H9 (cell line): ENCODE data around the gene ZER1. TPM values are rescaled to one million over a fixed set of nuclear protein-coding genes. Genes with fewer than 3 reads are reported as not detected.

Experiments
- DNase-seq: peaks from one replicate; pipeline ENCODE4 v3.0.0-alpha.2; 2017
- H2AFZ ChIP-seq: one replicate; pipeline ENCODE4 v1.6.1; 2013; ENCODE audit warnings: mild to moderate bottlenecking, low read length, control low read depth, moderate library complexity
- H2AK5ac ChIP-seq: 2 replicates; pipeline ENCODE4 v1.6.1; 2013; ENCODE audit warnings: low read length, control low read depth, mixed read lengths; ENCODE audit not compliant: insufficient read length
- H2BK120ac ChIP-seq: one replicate; pipeline ENCODE4 v1.6.1; 2013; ENCODE audit warnings: low read depth, mild to moderate bottlenecking, low read length, control low read depth, inconsistent platforms; ENCODE audit not compliant: poor library complexity, severe bottlenecking
- H2BK12ac ChIP-seq: 2 replicates; pipeline ENCODE4 v1.6.1; 2013; ENCODE audit warnings: low read length, control low read depth, mixed read lengths, low read depth; ENCODE audit not compliant: insufficient read length
- H2BK15ac ChIP-seq: 2 replicates; pipeline ENCODE4 v1.6.1; 2013; ENCODE audit warnings: low read depth, low read length, control low read depth
- H2BK20ac ChIP-seq: one replicate; pipeline ENCODE4 v1.6.1; 2013; ENCODE audit warnings: low read depth, mild to moderate bottlenecking, low read length, control low read depth, inconsistent platforms; ENCODE audit not compliant: poor library complexity, severe bottlenecking
- H2BK5ac ChIP-seq: 2 replicates; pipeline ENCODE4 v1.6.1; 2013; ENCODE audit warnings: low read length, control low read depth, mixed read lengths; ENCODE audit not compliant: insufficient read length
- H3K14ac ChIP-seq: 2 replicates; pipeline ENCODE4 v1.6.1; 2013; ENCODE audit warnings: low read length, control low read depth; ENCODE audit not compliant: insufficient read depth
- H3K18ac ChIP-seq: 2 replicates; pipeline ENCODE4 v1.6.1; 2013; ENCODE audit warnings: low read depth, mild to moderate bottlenecking, mixed read lengths, low read length, control low read depth; ENCODE audit not compliant: insufficient read length
- H3K23ac ChIP-seq: 2 replicates; pipeline ENCODE4 v1.6.1; 2013; ENCODE audit warnings: low read length, control low read depth, mixed read lengths, low read depth; ENCODE audit not compliant: insufficient read length
- H3K23me2 ChIP-seq: 2 replicates; pipeline ENCODE4 v1.6.1; 2013; ENCODE audit warnings: low read depth, mild to moderate bottlenecking, mixed read lengths, low read length, control low read depth; ENCODE audit not compliant: insufficient read length, poor library complexity, severe bottlenecking
- H3K27ac ChIP-seq: 2 replicates; pipeline ENCODE4 v1.5.1; 2013; ENCODE audit warnings: low read length, control low read depth, mixed read lengths, low read depth; ENCODE audit not compliant: insufficient read length
- H3K27me3 ChIP-seq: 2 replicates; pipeline ENCODE4 v1.6.1; 2013; ENCODE audit warnings: low read length, control low read depth, inconsistent platforms; ENCODE audit not compliant: insufficient read depth
- H3K4ac ChIP-seq: 2 replicates; pipeline ENCODE4 v1.6.1; 2013; ENCODE audit warnings: low read depth, mild to moderate bottlenecking, control low read depth, inconsistent platforms, low read length, moderate library complexity
- H3K4me1 ChIP-seq: 2 replicates; pipeline ENCODE4 v1.6.1; 2013; ENCODE audit warnings: low read length, control low read depth, inconsistent platforms; ENCODE audit not compliant: insufficient read depth
- H3K4me2 ChIP-seq: 2 replicates; pipeline ENCODE4 v1.6.1; 2013; ENCODE audit warnings: low read length, control low read depth, mixed read lengths; ENCODE audit not compliant: insufficient read length, insufficient read depth
- H3K56ac ChIP-seq: 2 replicates; pipeline ENCODE4 v1.6.1; 2013; ENCODE audit warnings: low read depth, mild to moderate bottlenecking, mixed read lengths, low read length, control low read depth; ENCODE audit not compliant: insufficient read length
- H3K79me1 ChIP-seq: 2 replicates; pipeline ENCODE4 v1.6.1; 2013; ENCODE audit warnings: low read depth, mild to moderate bottlenecking, moderate library complexity, low read length, control low read depth, inconsistent platforms; ENCODE audit not compliant: insufficient read depth, poor library complexity, severe bottlenecking
- H3K79me2 ChIP-seq: 2 replicates; pipeline ENCODE4 v1.6.1; 2013; ENCODE audit warnings: low read length, control low read depth, inconsistent platforms; ENCODE audit not compliant: insufficient read depth
- H3K9ac ChIP-seq: 2 replicates; pipeline ENCODE4 v1.6.1; 2013; ENCODE audit warnings: low read length, control low read depth, mixed read lengths; ENCODE audit not compliant: insufficient read length; ENCODE audit errors: extremely low read depth
- H3K9me3 ChIP-seq: one replicate; pipeline ENCODE4 v1.6.1; 2013; ENCODE audit warnings: low read depth, low read length, inconsistent platforms; ENCODE audit not compliant: control insufficient read depth
- H3T11ph ChIP-seq: one replicate; pipeline ENCODE4 v1.6.1; 2013; ENCODE audit warnings: mild to moderate bottlenecking, low read length, control low read depth, inconsistent platforms
- H4K20me1 ChIP-seq: one replicate; pipeline ENCODE4 v1.6.1; 2013; ENCODE audit not compliant: control insufficient read depth, insufficient read length, insufficient read depth
- H4K5ac ChIP-seq: 2 replicates; pipeline ENCODE4 v1.6.1; 2013; ENCODE audit warnings: low read depth, mild to moderate bottlenecking, mixed read lengths, low read length, control low read depth; ENCODE audit not compliant: insufficient read length
- H4K8ac ChIP-seq: replicated peaks from 2 replicates; pipeline ENCODE4 v1.6.1; 2013; ENCODE audit warnings: low read length, control low read depth, mixed read lengths, low read depth; ENCODE audit not compliant: insufficient read length
- H4K91ac ChIP-seq: 2 replicates; pipeline ENCODE4 v1.6.1; 2013; ENCODE audit warnings: low read depth, mild to moderate bottlenecking, moderate library complexity, mixed read lengths, low read length, control low read depth; ENCODE audit not compliant: insufficient read length
- H3K27ac Mint-ChIP-seq, 3 experiments: 2 replicates in 2 of 3; 3 replicates in 1 of 3; pipeline ENCODE4 v1.8.0; 2020 to 2021; ENCODE audit warnings: mixed read lengths in 3 of 3, mild to moderate bottlenecking in 1 of 3, moderate library complexity in 1 of 3
- H3K27me3 Mint-ChIP-seq: 2 replicates; pipeline ENCODE4 v1.8.0; 2021; ENCODE audit warnings: low read depth, mild to moderate bottlenecking, moderate library complexity, mixed read lengths
- H3K36me3 Mint-ChIP-seq, 3 experiments: 2 replicates in 2 of 3; 3 replicates in 1 of 3; pipeline ENCODE4 v1.8.0; 2020 to 2021; ENCODE audit warnings: low read depth in 3 of 3, mixed read lengths in 3 of 3; ENCODE audit not compliant: insufficient read depth in 1 of 3
- H3K4me1 Mint-ChIP-seq, 2 experiments: 2 replicates each; pipeline ENCODE4 v1.8.0; 2020; ENCODE audit warnings: mixed read lengths in 2 of 2
- H3K4me3 Mint-ChIP-seq, 2 experiments: 2 replicates in 1 of 2; 3 replicates in 1 of 2; pipeline ENCODE4 v1.8.0; 2020 to 2021; ENCODE audit warnings: mild to moderate bottlenecking in 2 of 2, mixed read lengths in 2 of 2, moderate library complexity in 1 of 2
- H3K9me3 Mint-ChIP-seq, 2 experiments: 2 replicates in 1 of 2; 3 replicates in 1 of 2; pipeline ENCODE4 v1.8.0; 2020; ENCODE audit warnings: mild to moderate bottlenecking in 2 of 2, mixed read lengths in 2 of 2, moderate library complexity in 1 of 2
- CTCF ChIP-seq: fragments of 200-600 bp; sonication (generic); conservative IDR thresholded peaks from 3 replicates; pipeline ENCODE4 v1.8.0; 2021; ENCODE audit warnings: antibody characterized with exemption, mild to moderate bottlenecking
- WGBS: extraction: QIAGEN DNeasy Blood & Tissue Kit; methylation state at CpG from one replicate; pipeline ENCODE4 v1.1.7; 2013; ENCODE audit warnings: missing lambda C conversion rate, low lambda C conversion rate, mixed read lengths; ENCODE audit not compliant: insufficient read length; ENCODE audit errors: extremely low coverage; 5-methylcytosine and 5-hydroxymethylcytosine counted together
- total RNA-seq: library from RNA; stranded (reverse); gene quantifications from 2 replicates; pipeline ENCODE4 v1.2.1, GENCODE V29; 2021

Gene ZER1
- total RNA-seq, 1 experiment from 2014 or later, result 24.2 TPM

GRCh38 chr9:128712451-128713410 is 59.0 kb downstream of the ZER1 start:
- no peak overlapping the region for H3K4me3 Mint-ChIP-seq
- H2BK20ac ChIP-seq, result no peak overlapping the region
- DNase-seq, result peak; percentile 24

More at GRCh38 chr9:128712451-128713410, 59.0 kb downstream of the ZER1 start:
- TF ChIP-seq CTCF, result no peak
- H3K36me3 Mint-ChIP-seq, result peaks cover 7 to 28% (median 20%) of the 10 kb centered on the region in 3 experiments; a peak in 6 of 7 replicates
- Histone ChIP-seq H3K18ac (no peak overlapping the region), H2BK12ac (no peak overlapping the region), H3K14ac (no peak overlapping the region), H4K8ac (no peak overlapping the region), H3K23ac (no peak overlapping the region), H3K27me3 (no peaks in the 10 kb centered on the region), H3K79me1 (no peaks in the 10 kb centered on the region), H3K4me1 (no peaks in the 10 kb centered on the region), H2AK5ac (no peak overlapping the region), H3K4me2 (no peak overlapping the region), H3K79me2 (no peaks in the 10 kb centered on the region), H3T11ph (no peak overlapping the region), H4K20me1 (no peaks in the 10 kb centered on the region), H2AFZ (no peak overlapping the region), H3K23me2 (no peaks in the 10 kb centered on the region), H3K9ac (no peak overlapping the region), H4K5ac (no peak overlapping the region), H3K56ac (no peak overlapping the region), H2BK5ac (no peak overlapping the region), H3K27ac (no peak overlapping the region), H3K4ac (no peak overlapping the region), H2BK120ac (no peak overlapping the region), H3K9me3 (no peaks in the 10 kb centered on the region), H4K91ac (no peak overlapping the region), H2BK15ac (no peak overlapping the region)
- no peaks in the 10 kb centered on the region for H3K4me1 Mint-ChIP-seq
- H3K9me3 Mint-ChIP-seq, result no peaks in the 10 kb centered on the region; a peak in 1 of 5 replicates
- no peak overlapping the region for H3K27ac Mint-ChIP-seq
- no CpG with 5 or more reads among the region's 26 CpGs for WGBS
- H3K27me3 Mint-ChIP-seq, result no peaks in the 10 kb centered on the region
